Measurements from ENCODE around the gene ZNF57. TPM values are rescaled to one million over a fixed set of nuclear protein-coding genes. Genes with fewer than 3 reads are reported as not detected.
"Not testable (repeated sequence)": the region's sequence is repeated elsewhere in the genome, so short reads cannot be mapped to it uniquely, and the experiment has no call there.

ZNF57 gene
- total and polyA plus RNA-seq, 10 donors: 2.0 to 3.9 (median 2.8) TPM

DNA sequence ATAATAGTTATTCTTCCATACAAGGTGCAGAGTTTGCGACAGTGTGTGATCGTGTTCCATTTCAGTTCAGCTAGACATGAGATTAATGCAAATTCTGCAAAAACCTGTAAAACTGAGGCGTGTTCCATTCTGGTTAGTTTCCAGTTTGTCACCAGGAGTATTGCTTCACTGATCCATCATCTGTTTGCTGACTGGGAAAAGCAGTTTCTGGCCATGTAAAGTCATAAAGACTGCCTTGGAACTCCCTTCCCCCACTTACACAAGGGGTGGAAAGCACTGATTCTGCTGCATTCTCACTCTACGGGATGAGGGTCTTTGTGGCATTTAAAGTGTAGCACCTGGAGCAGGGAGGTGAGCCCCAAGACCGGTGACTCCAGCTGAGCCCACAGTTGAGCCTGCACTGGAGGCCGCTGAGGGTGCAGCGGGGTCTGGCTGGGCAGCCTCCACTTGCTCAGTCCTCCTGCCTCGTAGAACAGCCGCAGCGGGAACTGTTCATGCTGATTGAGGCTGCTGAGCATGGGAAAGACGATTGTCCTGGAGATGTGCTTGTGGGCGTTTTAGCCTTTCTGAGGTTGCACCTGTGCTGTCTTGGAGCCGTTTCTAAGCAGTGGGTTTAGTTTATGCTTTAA, 2.0 kb downstream of the ZNF57 start:
- Histone ChIP-seq H3K36me3 (no peaks in the 10 kb centered on the region), H3K4me1 (peaks cover 4 to 23% (median 10%) of the 10 kb centered on the region in 6 donors), H3K4me3 (no peak overlapping the region), H3K27me3 (replicated peaks in 1 of 7) (no peaks in the 10 kb centered on the region), H3K27ac (no peak overlapping the region), H3K9me3 (peaks cover 0 to 3% (median 0%) of the 10 kb centered on the region in 8 donors)
- DNase-seq: no peak
- TF ChIP-seq POLR2AphosphoS5 (IDR thresholded peaks at IDR 0.05) (no peak), POLR2A (IDR thresholded peaks at IDR 0.05) (no peak)
- TF ChIP-seq, protein P1, sequence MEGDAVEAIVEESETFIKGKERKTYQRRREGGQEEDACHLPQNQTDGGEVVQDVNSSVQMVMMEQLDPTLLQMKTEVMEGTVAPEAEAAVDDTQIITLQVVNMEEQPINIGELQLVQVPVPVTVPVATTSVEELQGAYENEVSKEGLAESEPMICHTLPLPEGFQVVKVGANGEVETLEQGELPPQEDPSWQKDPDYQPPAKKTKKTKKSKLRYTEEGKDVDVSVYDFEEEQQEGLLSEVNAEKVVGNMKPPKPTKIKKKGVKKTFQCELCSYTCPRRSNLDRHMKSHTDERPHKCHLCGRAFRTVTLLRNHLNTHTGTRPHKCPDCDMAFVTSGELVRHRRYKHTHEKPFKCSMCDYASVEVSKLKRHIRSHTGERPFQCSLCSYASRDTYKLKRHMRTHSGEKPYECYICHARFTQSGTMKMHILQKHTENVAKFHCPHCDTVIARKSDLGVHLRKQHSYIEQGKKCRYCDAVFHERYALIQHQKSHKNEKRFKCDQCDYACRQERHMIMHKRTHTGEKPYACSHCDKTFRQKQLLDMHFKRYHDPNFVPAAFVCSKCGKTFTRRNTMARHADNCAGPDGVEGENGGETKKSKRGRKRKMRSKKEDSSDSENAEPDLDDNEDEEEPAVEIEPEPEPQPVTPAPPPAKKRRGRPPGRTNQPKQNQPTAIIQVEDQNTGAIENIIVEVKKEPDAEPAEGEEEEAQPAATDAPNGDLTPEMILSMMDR (IDR thresholded peaks at IDR 0.05 in 8 of 11, conservative IDR thresholded peaks at IDR 0.05 in 3 of 11): no peak
- 85 to 92% (median 88%) methylated on average over 12 to 13 of the region's 13 CpGs for WGBS, 5 donors
- intact Hi-C loops (cut with DNase I; ENCODE audit: low total_unique reads): no loop called here

DNA sequence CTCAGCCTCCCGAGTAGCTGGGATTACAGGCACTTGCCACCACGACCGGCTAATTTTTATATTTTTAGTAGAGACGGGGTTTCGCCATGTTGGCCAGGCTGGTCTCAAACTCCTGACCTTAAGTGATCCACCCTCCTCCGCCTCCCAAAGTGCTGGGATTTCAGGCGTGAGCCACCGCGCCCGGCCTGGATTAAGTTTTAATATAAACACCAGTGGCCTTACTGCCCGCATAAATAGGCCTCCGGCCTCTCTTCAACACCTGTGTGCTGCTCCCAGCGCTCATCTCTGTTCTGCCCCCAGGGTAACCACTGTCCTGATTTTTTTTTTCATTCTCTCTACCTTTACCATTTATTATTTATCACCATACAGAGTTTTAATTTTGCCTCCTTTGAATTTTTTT, 2.6 kb downstream of the ZNF57 start:
- H3K9me3 ChIP-seq; intact Hi-C loops (cut with DNase I; ENCODE audit: low total_unique reads); H3K36me3 ChIP-seq; DNase-seq; H3K4me3 ChIP-seq; H3K27me3 ChIP-seq (replicated peaks in 1 of 7); H3K27ac ChIP-seq: not testable (repeated sequence)
- peaks cover 4 to 23% (median 10%) of the 10 kb centered on the region in 6 donors for H3K4me1 ChIP-seq
- WGBS, 5 donors: 91 to 95% (median 92%) methylated on average over 13 of the region's 13 CpGs

DNA sequence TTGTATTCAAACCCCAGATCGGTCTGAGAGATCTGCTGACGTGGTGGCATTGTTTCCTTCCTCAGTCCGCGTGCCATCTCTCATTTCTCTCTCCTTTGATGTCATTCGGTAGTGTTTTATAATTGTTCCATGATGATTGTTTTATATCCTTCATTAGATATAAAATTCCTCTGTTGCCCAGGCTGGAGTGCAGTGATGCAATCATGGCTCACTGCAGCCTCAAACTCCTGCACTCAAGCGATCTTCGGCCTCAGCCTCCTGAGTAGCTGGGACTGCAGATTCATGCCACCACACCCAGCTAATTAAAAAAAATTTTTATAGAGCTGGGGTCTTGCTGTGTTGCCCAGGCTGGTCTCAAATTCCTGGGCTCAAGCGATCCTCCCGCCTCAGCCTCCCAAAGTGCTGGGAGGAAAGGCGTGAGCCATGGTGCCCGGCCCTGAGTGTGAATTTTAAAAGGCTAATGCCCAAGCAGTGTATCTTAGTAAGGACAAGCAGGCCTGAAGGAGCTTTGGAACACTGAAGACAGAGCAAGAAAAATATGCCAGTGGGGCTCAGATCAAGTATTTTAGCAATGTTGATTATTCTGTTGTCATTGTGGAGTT, 5.3 kb downstream of the ZNF57 start:
- DNase-seq: no peak
- no peaks in the 10 kb centered on the region for H3K36me3 ChIP-seq
- peaks cover 4 to 20% (median 9%) of the 10 kb centered on the region in 6 donors for H3K4me1 ChIP-seq
- no peaks in the 10 kb centered on the region for H3K27me3 ChIP-seq (replicated peaks in 1 of 7)
- no peak overlapping the region for H3K27ac ChIP-seq
- WGBS, 5 donors: 78 to 87% (median 78%) methylated on average over 11 of the region's 11 CpGs
- H3K4me3 ChIP-seq: no peak overlapping the region
- TF ChIP-seq POLR2AphosphoS5 (IDR thresholded peaks at IDR 0.05): no peak
- no peak for TF ChIP-seq POLR2A (IDR thresholded peaks at IDR 0.05)
- TF ChIP-seq, protein P1 (IDR thresholded peaks at IDR 0.05 in 8 of 11, conservative IDR thresholded peaks at IDR 0.05 in 3 of 11): no peak
- no peaks in the 10 kb centered on the region for H3K9me3 ChIP-seq
- intact Hi-C loops (cut with DNase I; ENCODE audit: low total_unique reads): no loop called here

DNA sequence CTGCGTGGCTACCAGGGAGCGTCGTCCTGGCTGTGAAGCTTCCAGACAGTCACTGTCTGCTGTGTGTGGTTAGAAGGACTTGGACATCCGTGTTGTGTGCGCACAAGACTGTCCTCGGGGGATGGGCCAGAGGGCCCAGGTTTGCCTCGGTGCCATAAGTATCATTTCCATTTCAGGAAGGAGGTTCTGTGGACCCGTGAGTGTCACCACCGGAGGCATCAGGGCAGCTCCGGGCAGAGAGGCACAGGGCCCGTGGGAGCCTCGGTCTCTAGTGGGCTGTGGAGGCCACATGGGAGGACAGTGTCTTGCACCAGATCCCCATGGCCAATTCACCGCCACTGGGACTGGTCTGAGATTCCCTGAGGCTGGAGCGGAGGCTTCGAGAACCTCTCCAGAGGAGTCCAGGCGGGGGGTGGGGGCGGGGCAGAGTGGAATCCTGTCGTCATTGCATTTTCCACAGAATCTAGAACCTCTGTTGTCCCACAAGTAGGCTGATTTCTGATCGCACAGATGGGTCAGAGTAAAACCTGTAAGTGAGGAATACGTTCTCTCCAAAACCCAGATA, 6.0 kb downstream of the ZNF57 start:
- TF ChIP-seq, protein P1 (IDR thresholded peaks at IDR 0.05 in 8 of 11, conservative IDR thresholded peaks at IDR 0.05 in 3 of 11): no peak
- TF ChIP-seq POLR2AphosphoS5 (IDR thresholded peaks at IDR 0.05) (no peak), POLR2A (IDR thresholded peaks at IDR 0.05) (no peak)
- Histone ChIP-seq H3K27me3 (replicated peaks in 1 of 7) (no peaks in the 10 kb centered on the region), H3K4me1 (peaks cover 0 to 13% (median 3%) of the 10 kb centered on the region in 6 donors), H3K36me3 (no peaks in the 10 kb centered on the region), H3K9me3 (no peaks in the 10 kb centered on the region), H3K4me3 (no peak overlapping the region), H3K27ac (no peak overlapping the region)
- 91 to 93% (median 93%) methylated on average over 13 to 20 of the region's 20 CpGs for WGBS, 5 donors
- no peak for DNase-seq
- intact Hi-C loops (cut with DNase I; ENCODE audit: low total_unique reads): no loop called here
